ENCODE results near the gene ARHGAP28.
"Not testable (repeated sequence)": the region's sequence is repeated elsewhere in the genome, so short reads cannot be mapped to it uniquely, and the experiment has no call there.

ARHGAP28 gene

GRCh38 chr18:6929370-6930102 is 200.0 kb downstream of the ARHGAP28 start:
- no peak for DNase-seq (ENCODE audit: low read depth)
- no peak for TF ChIP-seq CTCF (IDR thresholded peaks at IDR 0.05; ENCODE audit: low read depth, low read length, missing control alignments)
- in situ Hi-C loops (cut with HindIII; ENCODE audit: low sequenced_read_pairs), result no loop called here
- H3K4me3 ChIP-seq (ENCODE audit: low read depth, low read length), result no peak overlapping the region

GRCh38 chr18:6934859-6935258 is 205.3 kb downstream of the ARHGAP28 start:
- TF ChIP-seq CTCF (IDR thresholded peaks at IDR 0.05; ENCODE audit: low read depth, low read length, missing control alignments), result no peak
- DNase-seq (ENCODE audit: low read depth), result no peak
- H3K4me3 ChIP-seq (ENCODE audit: low read depth, low read length), result no peak overlapping the region
- in situ Hi-C loops (cut with HindIII; ENCODE audit: low sequenced_read_pairs), result no loop called here

- in situ Hi-C loops (cut with HindIII; ENCODE audit: low sequenced_read_pairs), result no loop called here
Measured at GRCh38 chr18:6938003-6938402, 208.5 kb downstream of the ARHGAP28 start.

GRCh38 chr18:6938403-6938802 is 208.9 kb downstream of the ARHGAP28 start:
- DNase-seq (ENCODE audit: low read depth); H3K4me3 ChIP-seq (ENCODE audit: low read depth, low read length); in situ Hi-C loops (cut with HindIII; ENCODE audit: low sequenced_read_pairs): not testable (repeated sequence)

More at GRCh38 chr18:6938003-6938402, 208.5 kb downstream of the ARHGAP28 start:
- no peak for TF ChIP-seq CTCF (IDR thresholded peaks at IDR 0.05; ENCODE audit: low read depth, low read length, missing control alignments)
- H3K4me3 ChIP-seq (ENCODE audit: low read depth, low read length), result no peak overlapping the region
- DNase-seq (ENCODE audit: low read depth), result no peak

- no peak overlapping the region for H3K4me3 ChIP-seq (ENCODE audit: low read depth, low read length)
- DNase-seq (ENCODE audit: low read depth), result no peak
- no peak for TF ChIP-seq CTCF (IDR thresholded peaks at IDR 0.05; ENCODE audit: low read depth, low read length, missing control alignments)
- in situ Hi-C loops (cut with HindIII; ENCODE audit: low sequenced_read_pairs), result no loop called here
Measured at GRCh38 chr18:6939972-6940371, 210.5 kb downstream of the ARHGAP28 start.

GRCh38 chr18:6940451-6940850 is 210.9 kb downstream of the ARHGAP28 start:
- in situ Hi-C loops (cut with HindIII; ENCODE audit: low sequenced_read_pairs), result no loop called here
- no peak for DNase-seq (ENCODE audit: low read depth)
- no peak for TF ChIP-seq CTCF (IDR thresholded peaks at IDR 0.05; ENCODE audit: low read depth, low read length, missing control alignments)
- H3K4me3 ChIP-seq (ENCODE audit: low read depth, low read length), result no peak overlapping the region

GRCh38 chr18:6941996-6942395 is 212.5 kb downstream of the ARHGAP28 start:
- in situ Hi-C loops (cut with HindIII; ENCODE audit: low sequenced_read_pairs), result no loop called here
- no peak for DNase-seq (ENCODE audit: low read depth)
- H3K4me3 ChIP-seq (ENCODE audit: low read depth, low read length), result no peak overlapping the region
- no peak for TF ChIP-seq CTCF (IDR thresholded peaks at IDR 0.05; ENCODE audit: low read depth, low read length, missing control alignments)

All from astrocyte of the cerebellum (primary cell).